Karpas-422 (cell line): ENCODE measurements around the gene IL25. TPM values are rescaled to one million over a fixed set of nuclear protein-coding genes. Genes with fewer than 3 reads are reported as not detected.

Experiments
- DNase-seq: peaks from one replicate; pipeline ENCODE4 v3.0.0-alpha.2; 2015
- H2AFZ ChIP-seq: fragments of 200-600 bp; sonication (generic); 2 replicates; pipeline ENCODE4 v1.6.1; 2014; ENCODE audit warnings: antibody characterized with exemption, low read length, mixed read lengths
- H3K27ac ChIP-seq: fragments of 200-600 bp; sonication (generic); 2 replicates; pipeline ENCODE4 v1.5.1; 2014; ENCODE audit warnings: mild to moderate bottlenecking, low read length, moderate library complexity
- H3K27me3 ChIP-seq: fragments of 200-600 bp; sonication (generic); 2 replicates; pipeline ENCODE4 v1.6.1; 2014; ENCODE audit warnings: low read length, mixed read lengths
- H3K36me3 ChIP-seq: fragments of 200-600 bp; sonication (generic); 2 replicates; pipeline ENCODE4 v1.6.1; 2014; ENCODE audit warnings: low read length, mixed read lengths; ENCODE audit not compliant: insufficient read depth
- H3K4me1 ChIP-seq: fragments of 200-600 bp; sonication (generic); 2 replicates; pipeline ENCODE4 v1.6.1; 2014; ENCODE audit warnings: mild to moderate bottlenecking, low read length, mixed read lengths
- H3K4me2 ChIP-seq: fragments of 200-600 bp; sonication (generic); 2 replicates; pipeline ENCODE4 v1.6.1; 2014; ENCODE audit warnings: low read length, low read depth, mild to moderate bottlenecking; ENCODE audit not compliant: poor library complexity, severe bottlenecking
- H3K4me3 ChIP-seq: fragments of 200-600 bp; sonication (generic); 2 replicates; pipeline ENCODE4 v1.5.1; 2014; ENCODE audit warnings: mild to moderate bottlenecking, antibody characterized with exemption, low read length, mixed read lengths
- H3K79me2 ChIP-seq: fragments of 200-600 bp; sonication (generic); 2 replicates; pipeline ENCODE4 v1.6.1; 2014; ENCODE audit warnings: mild to moderate bottlenecking, low read length, mixed read lengths
- H3K9ac ChIP-seq: fragments of 200-600 bp; sonication (generic); 2 replicates; pipeline ENCODE4 v1.6.0; 2014; ENCODE audit warnings: low read length
- H3K9me2 ChIP-seq: fragments of 200-600 bp; sonication (generic), shearing (Covaris generic); replicated peaks from 2 replicates; pipeline ENCODE4 v1.6.0; 2014; ENCODE audit warnings: mild to moderate bottlenecking, low read length, moderate library complexity; ENCODE audit not compliant: insufficient read depth
- H3K9me3 ChIP-seq: fragments of 300-700, 200-600 bp; sonication (generic); 2 replicates; pipeline ENCODE4 v1.6.1; 2014; ENCODE audit warnings: low read length, mixed read lengths
- H4K20me1 ChIP-seq: fragments of 200-600 bp; sonication (generic); 2 replicates; pipeline ENCODE4 v1.6.1; 2014; ENCODE audit warnings: mild to moderate bottlenecking, antibody characterized with exemption, low read length, low read depth; ENCODE audit not compliant: insufficient read depth
- total RNA-seq: library from RNA; depleted of rRNA; stranded (reverse); fragments of >200 nt; shearing (Covaris generic); gene quantifications from 2 replicates; pipeline ENCODE4 v1.2.3, GENCODE V29; 2014; ENCODE audit warnings: low replicate concordance

The IL25 gene
- total RNA-seq, 1 experiment from 2014 or later: not detected

DNA sequence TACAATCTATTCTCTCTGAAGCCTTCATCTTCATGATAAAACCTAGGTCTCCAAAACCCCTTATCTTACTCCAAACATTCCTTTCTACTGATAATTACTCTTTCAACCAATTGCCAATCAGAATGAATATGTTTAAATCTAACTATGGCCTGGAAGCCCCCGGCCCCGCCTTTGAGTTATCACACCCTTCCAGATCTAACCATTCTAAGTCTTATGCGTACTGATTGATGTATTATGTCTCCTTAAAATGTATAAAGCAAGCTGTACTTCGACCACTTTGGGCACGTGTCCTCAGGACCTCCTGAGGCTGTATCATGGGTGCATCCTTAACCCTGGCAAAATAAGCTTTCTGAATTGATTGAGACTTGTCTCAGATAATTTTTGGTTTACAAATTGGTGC, 37.0 kb upstream of the IL25 start:
- Histone ChIP-seq H3K9me3 (peaks cover 11% of the 10 kb centered on the region; the same call in 1 of the 2 replicates), H4K20me1 (no peaks in the 10 kb centered on the region), H3K9me2 (no peaks in the 10 kb centered on the region), H3K27ac (no peak overlapping the region), H3K4me2 (no peak overlapping the region), H3K27me3 (0 out of 2 replicates have a peak, but pooled peaks cover 2% of the 10 kb centered on the region), H3K4me1 (no peaks in the 10 kb centered on the region), H3K79me2 (no peaks in the 10 kb centered on the region), H3K9ac (no peak overlapping the region), H3K36me3 (no peaks in the 10 kb centered on the region), H2AFZ (no peak overlapping the region), H3K4me3 (no peak overlapping the region)
- DNase-seq: no peak

GRCh38 chr14:23339506-23340268, 32.9 kb upstream of the IL25 start:
- no peak overlapping the region for H2AFZ ChIP-seq
- no peaks in the 10 kb centered on the region for H3K36me3 ChIP-seq
- no peak for DNase-seq

GRCh38 chr14:23344481-23344880, 28.1 kb upstream of the IL25 start:
- Histone ChIP-seq H3K36me3 (no peaks in the 10 kb centered on the region), H3K79me2 (no peaks in the 10 kb centered on the region), H3K4me2 (no peak overlapping the region), H3K9me2 (no peaks in the 10 kb centered on the region), H3K9ac (no peak overlapping the region), H3K27me3 (0 out of 2 replicates have a peak, but pooled peaks cover 2% of the 10 kb centered on the region), H2AFZ (no peak overlapping the region), H3K4me1 (no peaks in the 10 kb centered on the region), H3K27ac (no peak overlapping the region), H3K9me3 (peaks cover 5% of the 10 kb centered on the region; the same call in 1 of the 2 replicates), H4K20me1 (no peaks in the 10 kb centered on the region), H3K4me3 (no peak overlapping the region)
- DNase-seq: no peak

More at GRCh38 chr14:23339506-23340268, 32.9 kb upstream of the IL25 start:
- Histone ChIP-seq H3K4me3 (no peak overlapping the region), H3K4me2 (no peak overlapping the region), H3K9me3 (peaks cover 12% of the 10 kb centered on the region; the same call in 1 of the 2 replicates), H3K4me1 (no peaks in the 10 kb centered on the region), H3K9ac (no peak overlapping the region), H3K79me2 (no peaks in the 10 kb centered on the region), H4K20me1 (no peaks in the 10 kb centered on the region), H3K9me2 (no peaks in the 10 kb centered on the region), H3K27ac (no peak overlapping the region), H3K27me3 (0 out of 2 replicates have a peak, but pooled peaks cover 2% of the 10 kb centered on the region)

DNA sequence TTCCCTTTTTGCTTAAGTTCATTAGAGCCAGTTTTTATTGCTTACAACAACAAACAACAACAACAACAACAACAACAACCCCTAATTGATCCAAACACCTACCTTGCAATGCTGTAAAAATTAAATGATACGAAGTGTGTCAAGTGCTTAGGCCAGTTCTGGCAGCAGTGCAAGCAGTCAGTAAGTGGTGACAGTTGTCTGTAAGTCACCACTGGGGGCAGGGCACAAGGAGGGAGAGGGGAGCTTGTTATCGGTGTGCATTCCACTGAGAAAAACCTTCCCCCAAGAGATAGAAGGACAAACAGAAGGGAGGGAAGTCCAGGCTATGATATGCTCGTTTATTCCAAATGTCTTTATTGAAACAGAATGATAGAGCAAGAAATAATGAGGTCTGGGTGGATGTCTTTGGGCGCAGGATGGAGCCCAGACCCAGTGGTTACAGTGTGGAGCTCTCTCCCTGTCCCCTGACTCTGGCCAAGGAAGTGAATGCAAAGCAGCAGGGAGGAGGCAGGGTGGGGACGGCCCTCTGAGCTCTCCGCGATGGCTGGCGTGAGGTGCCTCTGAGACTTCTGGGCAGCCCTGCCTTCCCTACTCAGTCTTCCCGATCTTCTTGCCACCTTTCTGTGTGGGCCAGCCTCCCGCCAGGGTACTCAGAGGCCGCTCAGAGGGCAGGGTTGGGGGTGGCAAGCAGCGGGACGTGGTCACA, 26.5 kb upstream of the IL25 start:
- H2AFZ ChIP-seq: no peak overlapping the region

DNA sequence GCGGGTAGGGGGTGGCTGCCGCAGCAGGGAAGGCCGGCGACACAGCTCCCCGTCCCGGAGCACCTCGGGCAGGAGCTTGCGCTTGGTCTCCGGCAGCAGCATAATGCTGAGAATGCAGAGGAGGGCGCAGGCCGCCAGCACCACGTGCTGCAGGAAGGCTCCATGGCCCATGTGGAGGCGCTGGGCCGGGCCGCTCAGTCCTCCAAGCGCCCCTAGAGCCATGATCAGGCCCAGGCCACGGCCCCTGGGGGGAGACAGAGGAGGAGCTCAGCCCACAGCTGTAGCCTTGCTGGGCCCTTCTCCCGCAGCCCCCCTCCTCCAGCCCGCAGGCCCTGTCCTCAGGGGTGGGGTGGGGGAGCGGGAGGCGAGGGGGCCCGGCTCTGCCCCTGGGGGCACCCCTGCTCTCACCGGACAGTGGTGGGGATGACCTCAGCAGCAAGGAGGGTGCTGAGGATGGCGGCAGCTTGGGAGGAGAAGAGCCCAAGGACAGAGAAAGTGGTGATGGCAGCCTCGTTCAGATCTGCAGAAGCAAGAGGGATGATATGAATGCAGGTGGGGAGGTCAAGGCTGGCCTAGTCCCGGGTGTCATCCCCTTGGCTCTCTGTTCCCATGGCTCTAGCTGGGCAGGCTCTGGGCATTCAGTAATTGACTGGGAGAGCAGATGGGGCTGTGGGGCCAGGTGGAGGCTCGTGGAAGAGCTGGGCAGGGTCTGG, 25.8 kb upstream of the IL25 start:
- Histone ChIP-seq H3K27ac (no peak overlapping the region), H3K79me2 (no peaks in the 10 kb centered on the region), H3K36me3 (no peaks in the 10 kb centered on the region), H3K4me2 (no peak overlapping the region), H3K27me3 (no peaks in the 10 kb centered on the region), H3K9me2 (no peaks in the 10 kb centered on the region), H2AFZ (no peak overlapping the region), H3K9me3 (no peaks in the 10 kb centered on the region), H3K4me1 (no peaks in the 10 kb centered on the region), H3K9ac (no peak overlapping the region), H4K20me1 (no peaks in the 10 kb centered on the region), H3K4me3 (no peak overlapping the region)
- no peak for DNase-seq

More for the DNA sequence above, 26.5 kb upstream of the IL25 start:
- H3K9me2 ChIP-seq: no peaks in the 10 kb centered on the region
- DNase-seq: no peak
- H3K9me3 ChIP-seq: no peaks in the 10 kb centered on the region
- no peak overlapping the region for H3K4me2 ChIP-seq
- H3K4me3 ChIP-seq: no peak overlapping the region
- no peaks in the 10 kb centered on the region for H4K20me1 ChIP-seq
- H3K36me3 ChIP-seq: no peaks in the 10 kb centered on the region
- no peak overlapping the region for H3K27ac ChIP-seq
- H3K27me3 ChIP-seq: no peaks in the 10 kb centered on the region
- H3K79me2 ChIP-seq: no peaks in the 10 kb centered on the region
- H3K9ac ChIP-seq: no peak overlapping the region
- no peaks in the 10 kb centered on the region for H3K4me1 ChIP-seq

DNA sequence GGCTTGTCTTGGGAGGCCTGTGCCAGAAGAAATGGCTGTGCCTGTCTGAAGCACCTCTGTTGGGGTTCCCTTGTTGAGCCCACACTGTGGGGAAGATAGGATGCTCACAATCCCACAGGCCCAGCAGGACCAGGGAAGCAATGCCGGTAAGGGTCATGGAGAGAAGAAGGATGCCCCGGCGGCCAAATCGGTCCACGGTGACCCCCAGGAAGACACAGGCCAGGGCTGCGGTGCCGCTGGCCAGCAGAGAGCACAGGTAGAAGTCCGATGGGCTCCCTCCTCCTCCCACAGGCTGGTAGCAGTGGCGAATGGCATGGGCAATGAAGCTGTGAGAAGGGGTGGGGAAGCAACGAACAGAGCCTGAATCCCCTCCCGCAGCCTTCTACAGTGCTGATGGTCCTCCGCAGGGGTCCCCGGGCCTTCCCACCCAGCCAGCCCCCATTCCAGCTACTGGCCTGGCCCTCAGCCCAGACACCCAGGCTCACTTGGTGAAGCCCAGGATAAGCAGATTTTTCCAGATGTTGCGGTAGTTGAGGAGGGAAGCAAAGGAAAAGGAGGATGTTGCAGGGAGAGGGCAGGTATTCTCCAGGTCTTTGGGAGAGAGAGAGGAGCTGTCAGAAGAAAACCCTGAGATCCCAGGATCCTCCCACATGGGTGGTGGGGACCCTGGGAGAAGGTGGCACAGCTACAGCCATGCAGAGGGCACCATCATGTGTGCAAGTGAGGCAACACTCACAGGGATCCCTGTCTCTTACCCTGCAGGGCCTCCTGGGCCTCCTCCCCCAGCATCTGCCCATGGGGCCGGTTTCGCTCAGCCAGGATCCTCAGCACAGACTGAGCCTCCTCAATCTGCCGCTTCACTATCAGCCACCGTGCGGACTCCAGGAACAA, 25.0 kb upstream of the IL25 start:
- H3K4me1 ChIP-seq: no peaks in the 10 kb centered on the region
- H3K79me2 ChIP-seq: no peaks in the 10 kb centered on the region
- no peaks in the 10 kb centered on the region for H3K27me3 ChIP-seq
- no peaks in the 10 kb centered on the region for H3K36me3 ChIP-seq
- H4K20me1 ChIP-seq: no peaks in the 10 kb centered on the region
- H3K4me3 ChIP-seq: no peak overlapping the region
- no peaks in the 10 kb centered on the region for H3K9me3 ChIP-seq
- H3K9me2 ChIP-seq: no peaks in the 10 kb centered on the region
- H3K9ac ChIP-seq: no peak overlapping the region
- DNase-seq: no peak
- H3K27ac ChIP-seq: no peak overlapping the region
- H2AFZ ChIP-seq: no peak overlapping the region
- no peak overlapping the region for H3K4me2 ChIP-seq

DNA sequence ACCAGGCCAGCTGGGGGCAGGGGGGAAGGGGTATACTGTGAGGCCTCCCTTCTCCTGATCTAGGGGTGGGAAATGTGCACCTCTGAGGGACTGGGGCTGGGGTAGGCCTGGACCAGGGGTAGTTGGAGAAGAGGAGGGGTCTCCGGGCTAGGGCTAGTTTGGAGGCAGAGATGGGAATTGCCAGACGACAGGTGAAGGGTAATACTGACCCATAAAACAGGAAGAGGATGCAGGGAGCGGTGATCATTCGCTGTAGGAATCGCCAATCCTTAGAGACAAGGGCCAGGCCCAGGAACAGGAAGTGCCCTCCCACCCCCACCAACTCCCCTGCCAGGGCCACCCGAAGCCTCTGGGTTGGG, 24.3 kb upstream of the IL25 start:
- no peak for DNase-seq
- no peaks in the 10 kb centered on the region for H3K36me3 ChIP-seq
- no peak overlapping the region for H3K27ac ChIP-seq
- no peaks in the 10 kb centered on the region for H3K9me3 ChIP-seq
- no peak overlapping the region for H3K9ac ChIP-seq
- no peaks in the 10 kb centered on the region for H3K27me3 ChIP-seq
- H2AFZ ChIP-seq: no peak overlapping the region
- H3K4me3 ChIP-seq: no peak overlapping the region
- no peaks in the 10 kb centered on the region for H4K20me1 ChIP-seq
- no peaks in the 10 kb centered on the region for H3K4me1 ChIP-seq
- H3K9me2 ChIP-seq: no peaks in the 10 kb centered on the region
- no peak overlapping the region for H3K4me2 ChIP-seq
- no peaks in the 10 kb centered on the region for H3K79me2 ChIP-seq
